ENCODE data around the gene SLC9A8.

DNA sequence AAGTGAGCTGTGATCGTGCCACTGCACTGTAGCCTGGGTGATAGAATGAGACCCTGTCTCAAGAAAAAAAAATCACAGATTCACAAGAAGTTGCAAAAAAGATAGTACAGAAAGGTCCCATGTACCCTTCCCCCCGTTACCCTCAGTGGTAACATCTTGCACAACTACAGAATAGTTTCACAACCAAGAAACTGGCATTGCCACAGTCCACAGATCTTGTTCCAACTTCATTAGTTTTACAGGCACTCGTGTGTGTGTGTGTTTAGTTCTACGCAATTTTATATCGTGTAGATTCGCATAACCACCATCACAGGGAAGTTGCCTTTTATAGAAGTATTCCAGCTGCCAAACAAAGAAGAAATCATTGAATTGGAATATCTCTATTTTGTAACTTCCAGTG, 83.6 kb downstream of the SLC9A8 start:
- TF ChIP-seq, protein P1, sequence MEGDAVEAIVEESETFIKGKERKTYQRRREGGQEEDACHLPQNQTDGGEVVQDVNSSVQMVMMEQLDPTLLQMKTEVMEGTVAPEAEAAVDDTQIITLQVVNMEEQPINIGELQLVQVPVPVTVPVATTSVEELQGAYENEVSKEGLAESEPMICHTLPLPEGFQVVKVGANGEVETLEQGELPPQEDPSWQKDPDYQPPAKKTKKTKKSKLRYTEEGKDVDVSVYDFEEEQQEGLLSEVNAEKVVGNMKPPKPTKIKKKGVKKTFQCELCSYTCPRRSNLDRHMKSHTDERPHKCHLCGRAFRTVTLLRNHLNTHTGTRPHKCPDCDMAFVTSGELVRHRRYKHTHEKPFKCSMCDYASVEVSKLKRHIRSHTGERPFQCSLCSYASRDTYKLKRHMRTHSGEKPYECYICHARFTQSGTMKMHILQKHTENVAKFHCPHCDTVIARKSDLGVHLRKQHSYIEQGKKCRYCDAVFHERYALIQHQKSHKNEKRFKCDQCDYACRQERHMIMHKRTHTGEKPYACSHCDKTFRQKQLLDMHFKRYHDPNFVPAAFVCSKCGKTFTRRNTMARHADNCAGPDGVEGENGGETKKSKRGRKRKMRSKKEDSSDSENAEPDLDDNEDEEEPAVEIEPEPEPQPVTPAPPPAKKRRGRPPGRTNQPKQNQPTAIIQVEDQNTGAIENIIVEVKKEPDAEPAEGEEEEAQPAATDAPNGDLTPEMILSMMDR (conservative IDR thresholded peaks at IDR 0.05 in 1 of 2, IDR thresholded peaks at IDR 0.05 in 1 of 2; ENCODE audit: extremely low read depth in 1 of 2, insufficient read depth in 1 of 2, low read depth in 1 of 2, low read length in 2 of 2): no peak
- no peak for TF ChIP-seq EZH2 (IDR thresholded peaks at IDR 0.05; ENCODE audit: borderline replicate concordance, low read length)

Measured in mammary epithelial cell (primary cell).